GM13977 (cell line): ENCODE results near the gene KRT3.
"Not testable (repeated sequence)": the region's sequence is repeated elsewhere in the genome, so short reads cannot be mapped to it uniquely, and the experiment has no call there.

Experiments
- DNase-seq: peaks from one replicate; pipeline ENCODE4 v3.0.0; 2012; ENCODE audit warnings: low spot score
- in situ Hi-C: fragments of 300-500 bp; cut with MboI; formaldehyde crosslinking; loops from one replicate; pipeline ENCODE4 v1.12.0; 2022; ENCODE audit warnings: low sequenced_read_pairs, low pct_unique_long_range_greater_than_20kb, mixed read lengths, inconsistent platforms; ENCODE audit not compliant: unreplicated experiment
- TF ChIP-seq, protein P1 (sequence below): IDR thresholded peaks from 2 replicates; pipeline ENCODE4 v1.5.1; 2012; ENCODE audit warnings: mild to moderate bottlenecking, control low read depth; ENCODE audit not compliant: insufficient read depth; ENCODE audit errors: extremely low read depth, missing control alignments

Gene KRT3

DNA sequence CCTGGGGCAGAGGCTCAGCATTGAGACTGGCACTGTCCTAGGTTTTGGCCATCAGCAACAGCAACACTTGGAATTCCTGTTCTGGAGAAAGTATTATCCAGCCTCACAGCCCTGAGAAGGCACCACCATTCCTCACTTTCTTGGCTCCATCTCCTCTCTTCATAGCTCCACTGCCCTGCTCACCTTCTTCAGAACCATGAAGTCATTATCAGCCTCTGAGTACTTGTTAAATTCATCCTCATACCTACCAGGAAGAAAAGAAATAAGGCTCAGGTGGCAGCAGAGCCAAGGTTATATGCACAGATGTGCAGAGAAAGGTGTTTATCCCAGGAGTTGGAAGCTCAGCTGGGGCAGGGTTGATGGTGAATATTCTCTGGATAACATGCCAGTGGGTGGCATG lies 44.1 kb downstream of the KRT3 start:
- TF ChIP-seq, protein P1, sequence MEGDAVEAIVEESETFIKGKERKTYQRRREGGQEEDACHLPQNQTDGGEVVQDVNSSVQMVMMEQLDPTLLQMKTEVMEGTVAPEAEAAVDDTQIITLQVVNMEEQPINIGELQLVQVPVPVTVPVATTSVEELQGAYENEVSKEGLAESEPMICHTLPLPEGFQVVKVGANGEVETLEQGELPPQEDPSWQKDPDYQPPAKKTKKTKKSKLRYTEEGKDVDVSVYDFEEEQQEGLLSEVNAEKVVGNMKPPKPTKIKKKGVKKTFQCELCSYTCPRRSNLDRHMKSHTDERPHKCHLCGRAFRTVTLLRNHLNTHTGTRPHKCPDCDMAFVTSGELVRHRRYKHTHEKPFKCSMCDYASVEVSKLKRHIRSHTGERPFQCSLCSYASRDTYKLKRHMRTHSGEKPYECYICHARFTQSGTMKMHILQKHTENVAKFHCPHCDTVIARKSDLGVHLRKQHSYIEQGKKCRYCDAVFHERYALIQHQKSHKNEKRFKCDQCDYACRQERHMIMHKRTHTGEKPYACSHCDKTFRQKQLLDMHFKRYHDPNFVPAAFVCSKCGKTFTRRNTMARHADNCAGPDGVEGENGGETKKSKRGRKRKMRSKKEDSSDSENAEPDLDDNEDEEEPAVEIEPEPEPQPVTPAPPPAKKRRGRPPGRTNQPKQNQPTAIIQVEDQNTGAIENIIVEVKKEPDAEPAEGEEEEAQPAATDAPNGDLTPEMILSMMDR = no peak
- no peak for DNase-seq
- in situ Hi-C loops = no loop called here

DNA sequence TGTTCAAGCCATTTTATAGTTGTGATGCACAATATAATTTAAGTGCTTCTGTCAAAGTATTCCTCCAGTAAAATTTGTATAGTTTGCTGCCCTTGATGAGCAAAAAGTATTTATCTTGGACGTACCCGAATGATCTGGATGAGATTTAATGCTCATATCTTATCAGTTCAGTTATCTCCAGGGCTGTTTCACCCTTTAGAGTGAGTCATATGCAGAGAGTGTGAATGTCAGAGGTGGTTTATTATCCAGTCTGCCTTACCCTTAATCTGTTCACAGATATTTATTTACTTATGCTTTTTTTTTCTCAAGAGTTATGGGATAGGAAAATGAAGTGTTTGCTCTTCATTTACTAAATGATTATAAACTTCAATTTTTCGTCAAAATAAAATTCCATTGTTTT lies 45.4 kb downstream of the KRT3 start:
- DNase-seq, in situ Hi-C loops: not testable (repeated sequence)

DNA sequence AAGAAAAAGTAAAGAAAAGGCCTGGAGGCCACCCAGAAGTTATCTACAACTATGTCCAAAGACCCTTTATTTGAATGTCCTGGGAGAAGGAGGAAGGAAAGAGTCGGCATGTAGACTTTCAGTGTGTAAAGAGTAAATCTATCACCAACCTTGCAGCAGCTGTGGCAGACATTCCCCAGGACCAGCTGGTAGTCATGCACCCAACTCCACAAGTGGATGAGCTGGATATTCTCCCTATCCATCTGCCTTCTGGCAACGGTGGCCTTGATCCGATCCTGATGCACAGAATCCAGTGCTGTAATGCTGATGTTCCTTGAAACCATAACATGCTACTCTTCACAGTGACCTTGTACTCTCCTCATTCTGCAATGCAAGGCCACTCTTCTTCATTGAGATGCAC lies 46.1 kb downstream of the KRT3 start:
- in situ Hi-C loops = no loop called here
- TF ChIP-seq, protein P1 = no peak
- no peak for DNase-seq

DNA sequence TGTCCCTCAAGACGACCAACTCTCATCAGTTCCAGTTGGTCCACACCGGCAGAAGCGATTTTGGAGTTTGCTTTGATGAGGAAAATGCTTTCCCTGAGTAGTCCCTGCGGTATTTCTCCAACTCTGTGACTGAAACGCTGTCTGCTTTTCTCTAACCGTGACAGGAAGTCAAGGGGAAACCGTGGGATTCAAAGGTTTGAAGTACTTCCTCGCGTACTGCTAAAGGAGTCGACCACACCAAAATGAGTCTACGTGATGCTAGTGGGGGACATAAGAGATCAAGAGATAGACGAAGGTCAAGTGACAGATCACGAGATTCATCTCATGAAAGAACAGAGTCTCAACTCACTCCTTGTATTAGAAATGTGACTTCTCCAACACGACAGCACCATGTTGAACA lies 47.3 kb downstream of the KRT3 start:
- TF ChIP-seq, protein P1 = no peak
- DNase-seq = no peak
- in situ Hi-C loops = no loop called here

DNA sequence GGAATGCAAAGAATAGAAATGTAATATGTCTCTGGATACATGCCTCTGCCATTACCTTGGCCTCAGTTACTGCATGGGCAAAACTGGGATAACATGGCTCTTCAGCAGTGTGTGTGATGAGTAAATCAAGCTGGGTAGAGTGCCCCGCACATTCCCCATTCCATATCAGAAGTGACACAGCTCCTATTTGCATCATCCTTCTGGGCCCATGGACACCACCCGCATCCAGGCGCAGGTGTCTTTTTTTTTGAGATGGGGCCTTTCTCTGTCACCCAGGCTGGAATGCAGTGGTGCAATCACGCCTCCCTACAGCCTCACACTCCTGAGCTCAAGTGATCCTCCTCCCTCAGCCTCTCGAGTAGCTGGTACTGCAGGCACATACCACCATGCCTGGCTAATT lies 50.4 kb downstream of the KRT3 start:
- DNase-seq = no peak
- in situ Hi-C loops = no loop called here
- TF ChIP-seq, protein P1 = no peak

DNA sequence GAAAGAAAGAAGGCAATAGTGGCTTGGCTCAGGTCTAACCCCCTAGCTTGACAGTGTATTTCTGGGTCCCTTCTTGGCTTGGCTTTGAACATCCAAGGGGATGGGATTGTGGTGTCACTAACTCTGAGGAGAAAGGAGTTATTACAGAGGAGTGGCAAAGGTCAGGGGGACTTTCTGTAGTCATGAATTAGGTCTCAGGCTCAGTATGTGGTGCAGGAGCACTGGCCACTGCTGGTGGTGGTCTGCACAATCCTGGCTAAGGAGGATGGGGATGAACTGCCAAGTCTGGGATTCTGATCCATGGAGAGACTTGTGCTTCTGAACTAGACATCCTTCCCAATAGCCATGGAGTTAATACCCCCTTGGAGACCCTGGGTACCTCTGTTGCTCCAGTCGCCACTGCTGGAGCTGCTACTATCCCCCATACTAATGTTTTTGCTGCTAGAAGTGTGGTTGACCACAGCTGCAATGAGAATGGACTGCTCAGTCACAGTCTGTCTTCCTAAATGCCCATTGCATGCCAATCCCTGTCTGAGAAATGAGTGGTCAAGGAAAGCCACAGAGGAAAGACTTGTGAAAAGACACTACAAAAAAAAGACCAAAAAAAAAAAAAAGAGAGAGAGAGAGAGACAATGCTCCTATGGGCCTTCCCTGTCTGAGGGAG lies 51.3 kb downstream of the KRT3 start:
- no peak for DNase-seq
- TF ChIP-seq, protein P1 = no peak
- in situ Hi-C loops = no loop called here

DNA sequence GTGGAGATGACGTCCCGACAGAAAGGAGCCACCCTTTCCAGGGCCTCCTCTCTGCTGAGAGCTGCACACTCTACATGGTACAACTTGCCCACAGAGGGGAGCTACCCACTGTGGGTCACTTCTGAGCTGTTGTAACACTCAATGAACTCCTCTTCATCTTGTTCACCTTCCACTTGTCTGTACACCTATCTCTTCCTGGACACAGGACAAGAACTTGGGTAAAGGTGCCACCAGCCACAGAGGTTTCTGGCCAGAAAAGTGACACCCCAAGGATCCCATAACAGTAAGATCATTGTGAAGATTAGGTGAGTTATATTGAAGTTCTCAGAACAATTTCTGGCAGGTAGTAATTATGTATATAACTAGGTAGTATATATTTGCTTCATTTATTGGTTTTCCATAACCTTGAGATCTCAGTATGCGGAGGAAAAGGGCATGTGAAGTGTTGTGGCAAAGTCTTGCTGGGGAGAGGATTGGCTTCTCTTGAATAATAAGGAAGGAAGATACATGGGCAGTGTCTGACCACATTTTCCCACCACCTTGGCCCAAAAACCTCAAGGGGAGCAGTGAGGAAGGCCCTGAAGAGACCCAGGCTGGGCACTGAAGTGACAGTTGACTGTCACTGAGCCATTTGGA lies 53.0 kb downstream of the KRT3 start:
- in situ Hi-C loops = no loop called here
- no peak for DNase-seq

More for the DNA sequence above, 53.0 kb downstream of the KRT3 start:
- TF ChIP-seq, protein P1 = no peak
